Osteocyte (in vitro differentiated cells): ENCODE results near the gene CLEC3B. TPM values are rescaled to one million over a fixed set of nuclear protein-coding genes. Genes with fewer than 3 reads are reported as not detected.

Experiments used
- DNase-seq: peaks from one replicate; pipeline ENCODE4 v3.0.0; 2021; ENCODE audit warnings: mixed read lengths; ENCODE audit not compliant: unreplicated experiment; ENCODE audit errors: extremely low spot score
- H3K27ac Mint-ChIP-seq: one replicate; pipeline ENCODE4 v1.8.0; 2021; ENCODE audit warnings: mild to moderate bottlenecking, mixed read lengths; ENCODE audit not compliant: unreplicated experiment
- H3K27me3 Mint-ChIP-seq: one replicate; pipeline ENCODE4 v1.8.0; 2021; ENCODE audit warnings: mixed read lengths; ENCODE audit not compliant: unreplicated experiment
- H3K36me3 Mint-ChIP-seq: one replicate; pipeline ENCODE4 v1.8.0; 2021; ENCODE audit warnings: mixed read lengths; ENCODE audit not compliant: unreplicated experiment
- H3K4me1 Mint-ChIP-seq: one replicate; pipeline ENCODE4 v1.8.0; 2021; ENCODE audit warnings: mixed read lengths; ENCODE audit not compliant: unreplicated experiment
- H3K4me3 Mint-ChIP-seq: one replicate; pipeline ENCODE4 v1.8.0; 2021; ENCODE audit warnings: mild to moderate bottlenecking, moderate library complexity, mixed read lengths; ENCODE audit not compliant: unreplicated experiment
- H3K9me3 Mint-ChIP-seq: one replicate; pipeline ENCODE4 v1.8.0; 2021; ENCODE audit warnings: mixed read lengths; ENCODE audit not compliant: unreplicated experiment
- CTCF ChIP-seq: fragments of 200-600 bp; sonication (generic); IDR thresholded peaks from 2 replicates; pipeline ENCODE4 v1.5.0; 2021; ENCODE audit warnings: antibody characterized with exemption, mild to moderate bottlenecking, moderate library complexity
- total RNA-seq: library from RNA; stranded (reverse); gene quantifications from 2 replicates; pipeline ENCODE4 v1.2.1, GENCODE V29; 2021

CLEC3B gene
- total RNA-seq, 1 donor from 2014 or later: 181 TPM

DNA sequence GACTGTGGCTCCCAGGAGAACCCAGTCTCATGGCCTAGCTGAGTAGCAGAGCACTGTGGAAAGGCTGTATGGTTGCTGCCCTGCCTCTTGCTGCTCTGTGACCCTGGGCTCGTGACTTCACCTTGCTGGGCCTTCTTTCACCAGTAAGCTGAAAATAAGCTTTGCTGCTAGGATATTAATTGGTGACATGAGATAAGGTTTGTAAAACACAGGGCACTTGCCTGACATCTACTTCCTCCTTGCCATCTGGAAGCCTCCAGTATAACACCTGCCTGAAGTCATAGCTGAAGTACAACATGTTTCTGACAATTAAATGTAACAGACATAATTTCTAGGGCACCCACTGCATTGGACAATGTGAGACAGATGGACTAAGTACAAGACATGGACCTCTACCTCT lies 53.6 kb downstream of the CLEC3B start:
- TF ChIP-seq CTCF: no peak
- Mint-ChIP-seq H3K4me1 (peaks cover 29% of the 10 kb centered on the region), H3K4me3 (no peak overlapping the region), H3K27me3 (no peaks in the 10 kb centered on the region), H3K36me3 (no peaks in the 10 kb centered on the region), H3K27ac (no peak overlapping the region), H3K9me3 (peaks cover 5% of the 10 kb centered on the region)
- DNase-seq: no peak

GRCh38 chr3:45080824-45081223 lies 54.7 kb downstream of the CLEC3B start:
- Mint-ChIP-seq H3K27me3 (no peaks in the 10 kb centered on the region), H3K9me3 (peaks cover 5% of the 10 kb centered on the region), H3K4me3 (no peak overlapping the region), H3K4me1 (peaks cover 40% of the 10 kb centered on the region), H3K36me3 (no peaks in the 10 kb centered on the region), H3K27ac (no peak overlapping the region)
- DNase-seq: no peak
- TF ChIP-seq CTCF: no peak

DNA sequence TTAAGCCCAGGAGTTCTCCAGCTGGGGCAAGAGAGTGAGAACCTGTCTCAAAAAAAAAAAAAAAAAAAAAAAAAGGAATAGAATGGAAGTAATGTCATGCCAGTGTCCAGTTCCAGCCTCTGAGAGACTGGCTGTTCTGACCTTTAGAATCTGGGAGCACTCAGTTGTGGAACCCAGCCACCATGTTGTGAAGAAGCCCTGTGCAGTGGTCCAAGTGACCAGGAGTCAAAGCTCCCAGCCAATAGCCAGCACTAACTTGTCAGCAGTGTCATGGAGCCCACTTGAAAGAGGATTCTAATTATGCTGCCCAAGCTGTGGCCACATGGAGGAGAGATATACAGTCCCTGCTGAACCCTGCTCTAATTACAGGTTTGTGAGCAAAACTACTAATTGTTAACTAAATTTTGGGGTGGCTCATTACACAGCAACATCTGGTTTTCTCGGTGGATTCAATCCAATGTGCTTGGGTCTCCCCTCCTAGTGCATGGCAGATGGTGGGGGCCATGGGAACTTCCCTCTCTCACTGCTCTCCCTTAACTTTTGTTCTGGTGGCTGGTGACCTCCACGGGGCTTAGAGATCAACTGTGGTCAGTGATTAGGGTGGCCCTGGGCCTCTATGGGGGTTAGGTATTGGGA lies 55.5 kb downstream of the CLEC3B start:
- no peak for DNase-seq
- no peaks in the 10 kb centered on the region for H3K27me3 Mint-ChIP-seq
- peaks cover 44% of the 10 kb centered on the region for H3K4me1 Mint-ChIP-seq
- peak overlapping the region; percentile 95 for H3K27ac Mint-ChIP-seq
- no peak for TF ChIP-seq CTCF
- H3K9me3 Mint-ChIP-seq: peaks cover 5% of the 10 kb centered on the region
- H3K4me3 Mint-ChIP-seq: no peak overlapping the region
- no peaks in the 10 kb centered on the region for H3K36me3 Mint-ChIP-seq

DNA sequence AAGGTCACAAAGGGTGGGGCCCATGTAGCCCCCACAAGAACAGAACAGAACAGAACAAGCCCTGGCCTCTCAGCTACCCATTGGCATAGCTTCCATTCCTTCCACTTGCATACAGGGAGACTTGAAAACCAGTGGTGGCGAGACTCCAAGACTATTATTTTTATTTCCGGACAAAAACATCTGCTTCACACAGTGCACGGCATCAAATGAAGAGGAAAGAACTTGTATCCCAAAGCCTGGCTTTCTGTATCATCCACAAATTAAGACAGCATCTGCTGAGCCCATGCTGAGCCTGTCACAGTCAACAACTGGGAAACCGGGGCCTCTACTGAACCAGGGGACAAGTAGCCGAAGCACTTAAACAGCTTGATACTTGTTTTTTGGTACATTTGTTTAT lies 56.0 kb downstream of the CLEC3B start:
- Mint-ChIP-seq H3K4me1 (peaks cover 44% of the 10 kb centered on the region), H3K27ac (peak overlapping the region; percentile 95), H3K9me3 (peaks cover 5% of the 10 kb centered on the region), H3K4me3 (no peak overlapping the region), H3K27me3 (no peaks in the 10 kb centered on the region), H3K36me3 (no peaks in the 10 kb centered on the region)
- DNase-seq: no peak
- no peak for TF ChIP-seq CTCF

GRCh38 chr3:45083023-45083422 lies 56.9 kb downstream of the CLEC3B start:
- Mint-ChIP-seq H3K27me3 (no peaks in the 10 kb centered on the region), H3K27ac (peak overlapping the region; percentile 95), H3K4me3 (no peak overlapping the region), H3K9me3 (peaks cover 5% of the 10 kb centered on the region), H3K4me1 (peaks cover 44% of the 10 kb centered on the region), H3K36me3 (no peaks in the 10 kb centered on the region)
- no peak for DNase-seq
- no peak for TF ChIP-seq CTCF
